ENCODE results near the gene EEPD1.
A peak's percentile ranks its signal among the peaks of the same experiment; 100 is the strongest.

Gene EEPD1

DNA sequence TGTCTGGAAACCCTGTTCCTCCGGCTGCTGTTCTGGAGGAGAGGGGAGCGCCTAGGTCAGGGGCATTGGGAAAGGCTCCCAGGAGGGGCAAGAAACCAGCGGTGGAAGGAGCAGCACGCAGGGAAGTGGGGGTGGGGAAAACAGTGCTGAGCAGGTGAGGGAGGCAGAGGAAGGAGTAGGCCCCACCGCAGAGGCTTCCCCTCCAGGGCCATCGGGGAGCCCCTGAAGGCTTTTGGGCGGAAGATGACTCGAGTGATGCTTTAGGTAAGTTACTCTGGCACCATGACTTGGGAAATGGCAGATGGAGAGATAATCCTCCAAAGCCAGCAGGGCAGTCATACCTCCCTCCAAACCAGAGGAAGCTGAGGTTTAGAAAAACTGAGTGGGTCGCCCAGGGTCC, 130.1 kb downstream of the EEPD1 start:
- no peak for TF ChIP-seq ZNF274 (IDR thresholded peaks at IDR 0.05; ENCODE audit: low read depth, low read length)
- H3K4me3 ChIP-seq (ENCODE audit: low read length) = no peak overlapping the region

DNA sequence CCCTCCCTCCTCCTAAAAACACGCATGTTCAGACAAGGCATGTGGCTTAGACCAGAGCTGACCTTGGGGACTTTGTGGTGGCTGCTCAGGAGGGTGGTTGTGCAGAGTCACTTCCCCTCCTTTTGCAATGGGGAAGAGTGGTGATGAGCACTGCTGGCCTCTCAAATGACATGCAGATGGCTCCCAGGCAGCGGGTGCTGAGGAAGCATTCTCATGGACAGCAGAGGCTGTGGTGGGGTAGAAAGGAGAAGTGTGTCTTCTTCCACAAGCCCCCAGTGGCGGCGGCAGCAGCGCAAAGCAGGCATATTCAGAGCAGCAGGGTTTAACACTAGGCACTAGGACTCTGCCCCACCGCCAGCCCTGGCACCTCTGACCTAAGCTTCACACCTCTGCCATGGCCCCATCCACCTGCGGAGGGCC, 130.7 kb downstream of the EEPD1 start:
- no peak overlapping the region for H3K4me3 ChIP-seq (ENCODE audit: low read length)
- TF ChIP-seq ZNF274 (IDR thresholded peaks at IDR 0.05; ENCODE audit: low read depth, low read length) = no peak

DNA sequence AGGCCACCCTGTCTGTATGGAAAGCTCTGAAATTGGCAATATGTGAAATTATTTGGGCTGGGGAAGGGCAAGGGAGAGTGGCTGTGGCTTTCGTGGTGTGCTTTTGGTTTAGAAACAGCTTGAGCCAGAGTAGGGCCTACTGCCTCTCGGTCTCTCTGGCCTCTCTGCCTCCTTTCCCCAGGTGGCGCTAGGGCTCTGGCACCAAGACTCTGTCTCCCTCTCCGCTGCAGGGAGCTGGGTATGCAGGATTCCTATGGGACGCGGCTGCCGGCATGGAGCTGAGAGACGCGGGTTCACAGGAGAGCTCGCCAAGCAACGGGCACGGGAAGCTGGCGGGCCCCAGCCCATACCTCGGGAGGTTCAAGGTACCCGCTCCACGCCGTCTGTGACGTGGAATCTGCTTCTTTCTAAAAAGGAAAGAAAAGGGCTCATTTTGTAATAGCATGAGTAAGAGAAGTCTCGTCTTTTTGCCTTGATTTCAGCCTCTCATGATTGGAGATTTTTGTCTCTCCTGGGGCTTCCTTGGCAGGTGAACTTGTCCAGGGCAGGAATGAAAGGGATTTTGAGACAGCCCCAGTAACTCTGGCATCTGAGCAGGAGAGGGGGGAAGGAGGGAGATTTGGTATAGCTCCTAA, 131.5 kb downstream of the EEPD1 start:
- TF ChIP-seq ZNF274 (IDR thresholded peaks at IDR 0.05; ENCODE audit: low read depth, low read length) = no peak
- no peak overlapping the region for H3K4me3 ChIP-seq (ENCODE audit: low read length)

DNA sequence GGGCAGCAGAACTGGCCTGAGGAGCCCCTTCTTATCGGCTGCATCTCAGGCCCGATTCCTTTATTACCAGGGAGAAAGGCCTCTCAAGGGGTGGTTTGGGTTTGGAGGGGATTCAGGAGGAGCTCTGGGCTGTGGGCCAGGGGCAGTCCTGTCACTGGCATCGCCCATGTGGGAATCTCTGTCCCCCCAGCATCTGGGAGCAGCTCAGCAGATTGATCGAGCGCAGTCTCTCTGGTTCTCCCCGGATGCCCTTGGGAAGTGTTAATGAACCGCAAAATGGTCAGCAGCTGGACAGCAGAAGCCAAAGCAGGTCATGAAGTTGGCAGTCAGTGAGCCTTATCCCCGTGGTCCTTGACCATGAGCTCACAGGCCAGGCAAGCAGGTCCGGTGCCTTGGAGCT, 132.2 kb downstream of the EEPD1 start:
- no peak for TF ChIP-seq ZNF274 (IDR thresholded peaks at IDR 0.05; ENCODE audit: low read depth, low read length)
- H3K4me3 ChIP-seq (ENCODE audit: low read length) = no peak overlapping the region

DNA sequence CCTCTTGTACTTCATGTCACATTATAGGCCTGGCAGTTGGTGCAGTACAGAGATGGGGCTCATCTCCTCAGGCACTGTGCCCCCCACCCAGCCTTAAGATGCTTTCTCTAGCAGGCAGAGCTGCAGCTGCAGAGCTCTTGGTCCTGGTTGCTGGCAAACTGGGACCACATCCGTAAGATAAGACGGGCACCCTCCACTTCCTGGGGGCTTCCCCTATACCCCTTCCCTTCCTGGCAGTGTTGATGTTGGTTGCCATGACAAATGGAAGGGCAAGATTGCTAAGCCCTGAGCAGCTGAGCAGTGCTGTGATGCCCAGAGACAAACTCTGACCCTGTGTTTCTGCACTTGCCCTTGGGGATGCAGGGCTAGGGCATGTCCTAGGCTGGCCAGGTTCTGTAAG, 133.2 kb downstream of the EEPD1 start:
- no peak overlapping the region for H3K4me3 ChIP-seq (ENCODE audit: low read length)
- TF ChIP-seq ZNF274 (IDR thresholded peaks at IDR 0.05; ENCODE audit: low read depth, low read length) = no peak

DNA sequence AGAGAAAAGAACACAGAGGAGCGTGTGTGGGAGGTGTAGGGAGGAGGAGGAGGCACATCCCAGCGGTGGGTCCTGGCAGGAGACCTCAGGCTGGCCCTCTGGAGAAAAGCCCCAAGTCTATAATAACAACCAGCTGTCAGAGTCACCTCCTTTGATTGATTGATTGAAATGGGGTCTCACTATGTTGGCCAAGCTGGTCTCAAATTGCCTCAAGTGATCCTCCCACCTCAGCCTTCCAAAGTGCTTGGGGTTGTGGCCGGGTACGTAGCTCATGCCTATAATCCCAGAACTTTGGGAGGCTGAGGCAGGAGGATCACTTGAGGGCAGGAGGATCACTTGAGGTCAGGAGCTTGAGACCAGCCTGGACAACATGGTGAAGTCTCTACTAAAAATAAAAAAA, 133.6 kb downstream of the EEPD1 start:
- no peak overlapping the region for H3K4me3 ChIP-seq (ENCODE audit: low read length)
- TF ChIP-seq ZNF274 (IDR thresholded peaks at IDR 0.05; ENCODE audit: low read depth, low read length) = no peak

DNA sequence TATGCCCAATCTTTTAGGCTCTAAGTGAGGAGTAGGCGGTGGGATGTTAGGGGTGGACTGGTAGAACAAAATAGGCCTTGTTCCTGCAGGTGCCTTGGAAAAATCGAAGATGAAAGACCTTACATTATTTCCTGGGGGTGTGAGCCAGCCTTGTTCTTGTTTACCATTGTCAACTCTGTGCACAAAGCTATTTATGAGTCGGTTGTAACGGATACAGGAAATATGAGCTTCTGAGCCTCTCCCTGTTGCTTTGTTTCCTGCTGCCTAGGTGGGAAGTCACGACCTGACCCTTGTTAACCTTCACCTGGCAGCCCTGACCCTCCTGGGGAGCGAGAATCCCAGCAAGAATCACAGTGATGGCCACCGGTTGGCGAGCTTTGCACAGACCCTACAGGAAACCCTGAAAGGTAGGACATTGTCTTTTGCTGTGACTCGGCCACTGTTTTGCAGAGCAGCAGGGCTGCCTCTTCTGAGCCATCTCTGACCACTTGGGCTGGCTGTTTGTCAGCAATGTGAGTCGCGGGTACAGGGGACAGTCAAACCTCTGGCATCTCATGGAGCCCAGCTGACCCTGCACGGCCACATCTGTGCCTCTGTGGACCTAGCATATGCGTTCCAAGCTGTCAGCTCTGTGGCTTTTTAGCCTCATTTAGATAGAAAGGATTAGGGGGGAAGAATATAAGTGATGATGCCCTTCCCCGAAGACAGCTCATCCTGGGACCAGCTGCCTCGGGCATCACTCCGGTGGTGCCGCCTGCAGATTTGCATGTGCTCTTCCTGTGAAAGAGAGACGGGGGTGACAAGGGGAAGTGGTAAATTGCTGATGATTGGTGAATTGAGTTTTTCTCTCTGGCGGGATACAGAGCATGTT, 134.6 kb downstream of the EEPD1 start:
- no peak for TF ChIP-seq ZNF274 (IDR thresholded peaks at IDR 0.05; ENCODE audit: low read depth, low read length)
- H3K4me3 ChIP-seq (ENCODE audit: low read length) = no peak overlapping the region; the same call in 1 of the 2 replicates

DNA sequence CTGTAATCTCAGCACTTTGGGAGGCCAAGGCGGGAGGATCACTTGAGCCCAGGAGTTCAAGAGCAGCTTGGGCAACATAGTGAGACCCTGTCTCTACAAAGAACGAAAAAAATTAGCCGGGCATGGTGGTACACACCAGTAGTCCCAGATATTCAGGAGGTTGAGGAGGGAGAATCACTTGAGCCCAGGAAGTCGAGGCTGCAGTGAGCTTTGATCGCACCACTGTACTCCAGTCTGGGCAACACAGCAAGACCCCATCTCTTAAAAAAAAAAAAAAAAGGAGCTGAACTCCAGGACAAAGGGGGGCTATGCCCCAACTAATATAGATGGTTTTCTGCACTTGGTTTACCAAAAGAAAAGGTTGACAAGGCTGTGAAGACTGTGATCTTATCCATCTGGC, 135.4 kb downstream of the EEPD1 start:
- H3K4me3 ChIP-seq (ENCODE audit: low read length) = no peak overlapping the region
- TF ChIP-seq ZNF274 (IDR thresholded peaks at IDR 0.05; ENCODE audit: low read depth, low read length) = no peak

DNA sequence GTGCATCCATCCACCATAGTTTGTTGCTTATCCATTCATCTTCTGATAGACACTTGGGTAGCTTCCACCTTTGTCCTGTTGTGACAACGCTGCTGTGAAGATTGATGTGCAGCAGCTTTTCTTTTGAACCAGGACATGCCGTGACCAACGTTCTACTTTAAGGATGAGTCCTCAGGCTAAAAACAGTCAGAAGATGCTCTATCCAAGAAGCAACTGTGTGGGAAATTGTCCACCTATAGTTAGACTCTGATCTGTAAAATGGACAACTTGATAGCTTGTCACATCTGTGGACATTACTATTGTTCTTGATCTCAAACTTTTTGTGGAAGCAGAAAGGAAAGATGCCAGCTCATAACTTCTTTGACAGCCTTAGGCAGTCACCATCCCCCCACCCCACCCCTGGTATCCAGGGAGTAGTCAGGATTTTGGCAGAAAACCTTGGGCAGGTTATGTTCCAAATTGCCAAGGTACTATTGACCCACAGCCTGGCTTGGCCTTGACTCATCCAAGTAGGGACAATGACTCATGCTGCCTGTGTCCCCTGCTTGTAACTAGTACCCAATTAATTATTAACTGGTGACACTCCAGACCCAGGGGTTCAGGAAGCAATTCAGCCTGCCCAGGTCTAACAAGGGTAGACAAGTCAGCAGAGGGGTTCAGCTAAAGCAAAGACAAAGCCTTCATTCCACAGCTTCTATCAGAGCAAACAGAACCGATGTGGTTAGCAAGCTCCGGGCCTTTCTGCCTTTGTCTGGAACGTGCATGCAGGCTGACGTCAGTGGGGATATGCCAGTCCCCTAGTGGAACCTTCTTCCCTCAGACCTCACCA, 137.0 kb downstream of the EEPD1 start:
- TF ChIP-seq ZNF274 (IDR thresholded peaks at IDR 0.05; ENCODE audit: low read depth, low read length) = no peak
- no peak overlapping the region for H3K4me3 ChIP-seq (ENCODE audit: low read length)

DNA sequence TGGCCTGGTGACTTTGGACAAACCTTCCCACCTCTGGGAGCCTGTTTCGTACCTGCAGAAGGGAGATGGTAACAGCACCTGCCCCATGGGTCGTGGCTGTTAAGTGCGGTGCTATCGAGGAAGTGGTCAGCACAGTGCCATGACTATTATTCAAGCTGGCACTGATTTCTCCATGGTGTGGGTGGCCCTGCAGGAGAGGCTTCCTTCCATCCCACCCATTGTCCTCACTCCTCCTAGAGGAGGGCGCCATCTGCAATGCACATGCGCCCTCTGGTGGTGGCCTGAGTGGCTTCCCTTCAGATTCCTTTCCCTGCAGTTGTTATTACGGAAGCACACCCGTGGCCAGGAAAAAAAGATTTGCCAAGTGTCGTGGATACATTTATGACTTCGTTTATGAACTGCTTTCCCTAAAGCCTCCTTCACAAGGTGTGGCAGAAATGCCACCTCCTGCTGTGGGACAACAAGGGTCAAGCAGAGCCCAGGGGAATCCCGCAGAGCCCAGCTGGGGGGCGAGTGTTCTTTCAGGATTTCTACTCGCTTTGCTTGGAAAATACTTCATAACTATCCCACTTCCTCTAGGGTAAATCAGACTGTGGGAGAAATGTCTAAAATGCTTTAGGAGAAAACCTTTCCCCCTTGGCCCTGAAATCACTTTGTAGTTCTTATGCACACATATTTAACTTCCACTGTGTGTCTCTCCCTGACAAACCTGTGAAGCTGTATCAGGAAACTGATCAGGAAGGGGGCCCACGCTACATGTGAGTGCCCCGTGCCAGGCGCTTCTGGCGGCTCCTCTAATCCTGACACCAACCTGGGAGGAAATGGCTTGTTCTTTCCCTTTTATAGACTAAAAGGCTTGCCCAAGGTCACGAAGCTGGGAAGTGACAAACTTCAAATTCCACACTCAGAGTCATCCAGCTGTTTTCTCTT, 138.6 kb downstream of the EEPD1 start:
- TF ChIP-seq ZNF274 (IDR thresholded peaks at IDR 0.05; ENCODE audit: low read depth, low read length) = no peak
- H3K4me3 ChIP-seq (ENCODE audit: low read length) = peak overlapping the region; percentile 32; the same call in 1 of the 2 replicates

DNA sequence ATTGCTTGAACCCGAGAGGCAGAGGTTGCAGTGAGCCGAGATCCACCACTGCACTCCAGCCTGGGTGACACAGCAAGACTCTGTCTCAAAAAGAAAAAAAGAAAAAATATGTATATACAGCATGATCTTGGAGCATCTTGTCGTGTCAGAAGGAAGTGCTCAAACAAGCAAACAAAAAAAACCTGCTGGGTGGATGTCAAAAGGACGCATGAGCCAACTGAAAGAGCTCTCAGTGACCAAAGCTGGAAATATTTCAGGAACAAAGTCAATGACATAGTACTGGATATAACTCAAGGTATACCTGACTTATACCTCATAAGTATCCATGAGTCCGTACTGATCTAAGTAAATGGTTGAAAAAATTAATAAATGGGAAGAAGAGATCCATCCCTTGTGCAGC, 142.0 kb downstream of the EEPD1 start:
- H3K4me3 ChIP-seq (ENCODE audit: low read length) = no peak overlapping the region
- TF ChIP-seq ZNF274 (IDR thresholded peaks at IDR 0.05; ENCODE audit: low read depth, low read length) = no peak

DNA sequence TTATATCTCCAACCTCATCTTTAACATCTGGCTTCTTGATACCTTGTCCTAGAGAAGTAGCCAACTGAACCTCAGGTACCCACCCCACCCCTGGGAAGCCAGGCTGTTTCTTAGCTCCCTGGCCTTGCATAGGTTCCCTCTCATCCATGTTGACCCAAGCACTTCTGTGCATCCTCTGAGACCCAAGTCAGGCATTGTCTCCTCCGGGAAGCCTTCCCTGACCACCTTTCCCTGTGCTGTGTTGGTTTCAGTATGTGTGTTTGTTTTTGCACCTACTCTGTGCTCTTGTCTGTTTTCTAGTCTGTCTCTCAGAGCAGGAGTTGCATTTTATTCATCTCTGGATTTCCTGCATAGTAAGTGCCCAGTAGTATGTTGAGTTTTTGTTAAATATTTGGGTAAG, 143.2 kb downstream of the EEPD1 start:
- no peak overlapping the region for H3K4me3 ChIP-seq (ENCODE audit: low read length)
- no peak for TF ChIP-seq ZNF274 (IDR thresholded peaks at IDR 0.05; ENCODE audit: low read depth, low read length)

DNA sequence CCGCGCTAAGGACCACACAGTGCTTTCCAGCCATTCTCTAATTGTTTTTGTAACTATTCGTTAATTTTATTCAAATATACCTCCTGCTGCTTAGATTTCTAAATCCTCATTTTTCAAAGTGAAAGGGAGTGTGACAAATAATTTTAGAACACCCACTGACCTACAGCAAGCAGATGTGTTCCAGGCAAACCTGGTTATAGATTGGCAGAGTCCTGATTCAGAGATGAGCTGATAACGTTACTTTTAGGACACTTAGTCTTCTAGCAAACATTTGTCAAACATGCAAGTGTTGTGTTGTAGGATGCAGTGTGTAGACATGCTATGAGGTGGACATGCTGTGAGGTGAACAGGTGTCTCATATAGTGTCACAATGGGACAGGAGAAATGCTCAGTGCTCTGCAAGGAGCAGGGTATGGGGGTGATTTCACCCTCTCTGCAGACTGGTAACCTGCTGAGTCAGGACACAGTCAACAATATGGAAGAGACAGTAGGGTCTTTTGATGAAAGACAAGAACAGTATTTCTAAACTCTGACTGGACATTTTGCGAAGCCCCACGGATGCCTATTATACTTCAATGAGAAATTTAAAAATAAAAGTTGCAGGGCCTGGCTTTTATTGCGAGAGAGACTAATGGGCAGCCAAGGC, 144.4 kb downstream of the EEPD1 start:
- H3K4me3 ChIP-seq (ENCODE audit: low read length) = no peak overlapping the region
- TF ChIP-seq ZNF274 (IDR thresholded peaks at IDR 0.05; ENCODE audit: low read depth, low read length) = no peak

All from GM08714 (cell line).